Right lobe of liver (tissue), 6 donors: ENCODE data around the gene KDM4B. TPM values are rescaled to one million over a fixed set of nuclear protein-coding genes. Genes with fewer than 3 reads are reported as not detected.

Experiments used
- ATAC-seq, 4 donors: fragments of 200-7000 bp; cut with Tn5 transposase; one replicate each; pipeline ENCODE4 v1.9.1; 2020; ENCODE audit warnings: mild to moderate bottlenecking in 4 of 4, moderate library complexity in 4 of 4
- DNase-seq, 3 donors: peaks; one replicate each; pipeline ENCODE4 v3.0.0-alpha.2; 2020
- H3K27ac ChIP-seq, 3 donors: fragments of 200-600 bp; one replicate each; pipeline ENCODE4 v1.8.0; 2022
- H3K27me3 ChIP-seq, 2 donors: fragments of 200-600 bp; one replicate each; pipeline ENCODE4 v1.8.0; 2022
- H3K36me3 ChIP-seq, 4 donors: fragments of 200-600 bp; sonication (generic) in 1 of 4; one replicate each; pipeline versions ENCODE4 v1.5.1 to v1.8.0; 2017 to 2022; ENCODE audit warnings: control low read depth in 1 of 4
- H3K4me1 ChIP-seq, 4 donors: fragments of 200-600 bp; sonication (generic) in 1 of 4; one replicate each; pipeline versions ENCODE4 v1.5.1 to v1.8.0; 2017 to 2022; ENCODE audit warnings: control low read depth in 1 of 4
- H3K4me3 ChIP-seq, 3 donors: fragments of 200-600 bp; one replicate each; pipeline ENCODE4 v1.8.0; 2022
- H3K9me3 ChIP-seq, 4 donors: fragments of 200-600 bp; sonication (generic) in 1 of 4; one replicate each; pipeline versions ENCODE4 v1.5.1 to v1.8.0; 2017 to 2022; ENCODE audit warnings: control low read depth in 1 of 4
- CTCF ChIP-seq, 4 donors: fragments of 200-600 bp in 3 of 4; fragments of 450-650 bp in 1 of 4; IDR thresholded peaks; one replicate each; pipeline versions ENCODE4 v1.5.1 to v1.8.0; 2016 to 2022; ENCODE audit warnings: antibody characterized with exemption in 4 of 4, mild to moderate bottlenecking in 2 of 4
- POLR2A ChIP-seq: fragments of 450-650 bp; IDR thresholded peaks from one replicate; pipeline ENCODE4 v1.6.1; 2017; ENCODE audit warnings: antibody characterized with exemption, mild to moderate bottlenecking
- WGBS: methylation state at CpG from one replicate; pipeline ENCODE4 v1.1.6; 2018; ENCODE audit warnings: low coverage, low lambda C conversion rate; ENCODE audit not compliant: insufficient coverage; ENCODE audit errors: missing lambda C conversion rate; 5-methylcytosine and 5-hydroxymethylcytosine counted together
- intact Hi-C, 2 donors: fragments of 100-400 bp; cut with DNase I; formaldehyde crosslinking; loops; one replicate each; pipeline versions ENCODE4 v1.11.2 to v1.14.1; 2022
- total RNA-seq, 6 experiments: library from RNA; depleted of rRNA in 2 of 6; stranded (reverse); fragments of >200 nt in 2 of 6; fragmentation: NEBNext Ultra II Directional in 3 of 6; extraction: Animal tissue kit (Norgen Biotek cat#: 25700) in 3 of 6; gene quantifications; one replicate each; pipeline versions ENCODE4 v1.1.0 to v1.2.4, GENCODE V29; 2016 to 2023
- donor health status: DM: no; HTN: yes; CAD: no.
- donor health status: DM: no; HTN: no; CAD: no.
- donor health status: DM: no; HTN: no; CAD: no.
- donor health status: DM: no; HTN: yes; CAD: no.
- donor health status: DM: no; HTN: yes; CAD: no.

KDM4B gene
- total RNA-seq, 6 experiments from 2014 or later: 14.2 to 36.9 (median 29.1) TPM

- Histone ChIP-seq H3K9me3 (no peaks in the 10 kb centered on the region), H3K36me3 (no peaks in the 10 kb centered on the region), H3K4me1 (no peaks in the 10 kb centered on the region), H3K4me3 (no peak overlapping the region), H3K27ac (no peak overlapping the region), H3K27me3 (no peaks in the 10 kb centered on the region)
- ATAC-seq: no peak
- DNase-seq: no peak
- 83% methylated on average over 2 of the region's 2 CpGs for WGBS
- TF ChIP-seq POLR2A: no peak
- TF ChIP-seq CTCF (IDR thresholded peaks at IDR 0.05): no peak
- intact Hi-C loops: no loop called here
Measured at GRCh38 chr19:5165697-5166019, 196.7 kb downstream of the KDM4B start.

GRCh38 chr19:5166262-5166661 is 197.3 kb downstream of the KDM4B start:
- no peak for TF ChIP-seq POLR2A
- no peak for TF ChIP-seq CTCF (IDR thresholded peaks at IDR 0.05)
- H3K4me1 ChIP-seq: no peaks in the 10 kb centered on the region
- H3K36me3 ChIP-seq: no peaks in the 10 kb centered on the region
- no peaks in the 10 kb centered on the region for H3K27me3 ChIP-seq
- H3K4me3 ChIP-seq: no peak overlapping the region
- intact Hi-C loops: no loop called here
- no peaks in the 10 kb centered on the region for H3K9me3 ChIP-seq
- no peak overlapping the region for H3K27ac ChIP-seq
- peak in 1 of 4 donors; percentile 30 for ATAC-seq
- no peak for DNase-seq

GRCh38 chr19:5170329-5170745 is 201.4 kb downstream of the KDM4B start:
- Histone ChIP-seq H3K27ac (no peak overlapping the region), H3K4me1 (no peaks in the 10 kb centered on the region), H3K27me3 (no peaks in the 10 kb centered on the region), H3K36me3 (no peaks in the 10 kb centered on the region), H3K4me3 (no peak overlapping the region), H3K9me3 (no peaks in the 10 kb centered on the region)
- TF ChIP-seq CTCF (IDR thresholded peaks at IDR 0.05) (peak; percentile 28 to 51 (median 39)), POLR2A (no peak)
- WGBS: 66% methylated on average over 4 of the region's 4 CpGs
- peak; percentile 35 to 65 (median 44) for ATAC-seq
- intact Hi-C loops: no loop called here
- peak in 2 of 3 donors; percentile 35 to 61 for DNase-seq

- TF ChIP-seq CTCF (IDR thresholded peaks at IDR 0.05) (no peak), POLR2A (no peak)
- no peak overlapping the region for H3K27ac ChIP-seq
- WGBS: 55% methylated on average over 9 of the region's 9 CpGs
- H3K4me3 ChIP-seq: no peak overlapping the region
- H3K4me1 ChIP-seq: no peaks in the 10 kb centered on the region
- no peak for DNase-seq
- no peaks in the 10 kb centered on the region for H3K36me3 ChIP-seq
- no peaks in the 10 kb centered on the region for H3K27me3 ChIP-seq
- intact Hi-C loops: no loop called here
- H3K9me3 ChIP-seq: no peaks in the 10 kb centered on the region
- ATAC-seq: no peak
Measured at GRCh38 chr19:5171711-5172110, 202.8 kb downstream of the KDM4B start.

- TF ChIP-seq CTCF (IDR thresholded peaks at IDR 0.05): no peak
- no peak for TF ChIP-seq POLR2A
- H3K4me3 ChIP-seq: no peak overlapping the region
- ATAC-seq (no peak), DNase-seq (no peak)
- H3K9me3 ChIP-seq: no peaks in the 10 kb centered on the region
- H3K27me3 ChIP-seq: no peaks in the 10 kb centered on the region
- WGBS: 64% methylated on average over 8 of the region's 8 CpGs
- no peak overlapping the region for H3K27ac ChIP-seq
- intact Hi-C loops: no loop called here
- no peaks in the 10 kb centered on the region for H3K36me3 ChIP-seq
- H3K4me1 ChIP-seq: no peaks in the 10 kb centered on the region
Measured at GRCh38 chr19:5172859-5173630, 204.1 kb downstream of the KDM4B start.
